Globus pallidus (tissue), 1 donor: ENCODE measurements around the gene DDHD1.
"Not testable (repeated sequence)": the region's sequence is repeated elsewhere in the genome, so short reads cannot be mapped to it uniquely, and the experiment has no call there.

Experiments used
- DNase-seq: peaks from one replicate; pipeline ENCODE4 v3.0.0-alpha.2; 2015; ENCODE audit warnings: low spot score

The DDHD1 gene

DNA sequence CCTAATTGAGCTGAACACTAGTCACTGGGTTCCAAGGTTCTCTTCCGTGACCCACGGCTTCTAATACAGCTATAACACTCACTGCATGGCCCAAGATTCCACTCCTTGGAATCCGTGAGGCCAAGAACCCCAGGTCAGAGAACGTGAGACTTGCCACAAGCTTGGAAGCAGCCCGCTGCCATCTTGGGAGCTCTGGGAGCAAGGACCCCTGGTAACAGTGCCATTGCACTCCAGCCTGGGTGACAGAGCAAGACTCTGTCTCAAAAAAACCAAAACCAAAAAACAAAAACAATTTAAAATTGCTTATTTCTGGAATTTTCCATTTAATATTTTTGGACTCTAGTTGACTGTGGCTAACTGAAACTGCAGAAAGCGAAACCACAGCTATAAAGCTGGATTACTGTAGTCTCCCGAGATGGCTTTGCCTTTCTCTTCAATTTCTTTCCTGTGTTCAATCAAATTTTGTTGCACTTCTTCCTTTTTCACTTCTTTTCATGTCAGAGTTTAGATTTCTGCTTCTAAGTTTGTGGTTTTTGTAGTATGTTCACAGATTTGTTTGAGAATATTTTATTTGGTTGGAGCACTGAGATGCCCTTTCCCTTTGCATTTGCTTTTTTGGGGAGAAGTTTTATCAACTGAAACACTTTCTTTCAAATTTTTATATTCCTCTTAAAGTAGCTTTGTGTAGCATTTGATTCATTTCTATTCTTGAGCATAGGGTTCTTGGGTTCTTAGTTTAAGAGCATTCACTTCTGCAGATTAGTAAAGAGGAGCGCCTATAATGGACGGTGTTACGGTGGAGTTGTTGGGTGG is 44.6 kb downstream of the DDHD1 start:
- no peak for DNase-seq

DNA sequence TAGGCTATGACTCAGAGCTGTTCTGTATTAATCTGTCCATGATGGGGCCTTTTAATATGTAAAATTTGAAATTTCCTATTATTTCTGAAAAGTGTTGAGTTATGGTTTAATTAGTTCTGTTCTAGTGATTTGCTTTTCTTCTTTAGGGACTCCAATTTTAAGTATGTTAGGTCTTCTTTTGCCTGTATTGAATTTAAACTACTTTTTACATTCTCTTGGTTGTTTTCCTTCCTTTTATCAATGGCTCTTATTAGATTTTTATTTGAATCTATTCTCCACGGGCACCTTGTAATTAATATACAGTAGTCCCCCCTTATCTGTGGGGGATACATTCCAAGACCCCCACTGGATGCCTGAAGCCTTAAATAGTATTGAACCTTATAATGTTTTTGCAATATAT is 46.4 kb downstream of the DDHD1 start:
- DNase-seq, result no peak

GRCh38 chr14:53103636-53104340 is 49.3 kb downstream of the DDHD1 start:
- no peak for DNase-seq

GRCh38 chr14:53093206-53093605 is 59.9 kb downstream of the DDHD1 start:
- no peak for DNase-seq

GRCh38 chr14:53090853-53091252 is 62.3 kb downstream of the DDHD1 start:
- no peak for DNase-seq

- not testable (repeated sequence) for DNase-seq
Measured at GRCh38 chr14:53084954-53085353, 68.2 kb downstream of the DDHD1 start.

DNA sequence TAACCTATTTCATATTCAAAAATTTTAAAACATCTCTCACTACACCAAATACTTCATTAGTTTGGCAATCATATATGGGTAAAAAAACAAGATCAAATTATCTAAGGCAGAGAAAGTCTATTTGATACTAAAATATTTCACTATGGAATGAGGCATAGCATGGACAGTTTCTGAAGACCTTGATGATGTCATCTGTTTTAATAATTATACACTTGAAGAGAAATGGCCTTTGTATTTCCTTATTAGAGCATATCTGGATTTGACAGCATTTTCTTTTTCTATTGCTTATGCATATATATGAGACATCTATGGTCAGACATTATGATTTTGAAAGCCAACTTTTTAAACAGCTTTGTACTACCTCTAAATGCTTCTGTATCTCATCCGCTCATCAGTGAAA is 88.6 kb downstream of the DDHD1 start:
- no peak for DNase-seq

DNA sequence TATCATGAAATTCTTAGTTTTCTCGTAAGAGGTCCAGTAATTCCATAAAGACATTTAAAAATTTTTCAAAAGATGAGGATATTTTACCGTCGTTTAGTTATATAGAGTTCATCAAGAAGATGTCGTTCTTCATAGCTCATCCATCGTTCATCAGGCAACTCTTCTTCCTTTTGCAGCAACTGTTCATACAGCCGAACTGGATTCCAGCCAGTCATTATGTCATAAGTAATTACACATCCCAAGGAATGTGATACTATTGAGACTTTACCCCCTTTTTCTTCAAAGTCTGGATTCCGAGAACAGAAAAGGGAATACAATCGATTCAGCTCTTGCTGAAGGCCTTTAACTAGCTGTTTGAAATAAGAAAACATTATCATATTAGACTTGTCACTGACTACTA is 90.3 kb downstream of the DDHD1 start:
- DNase-seq, result peak; percentile 23

DNA sequence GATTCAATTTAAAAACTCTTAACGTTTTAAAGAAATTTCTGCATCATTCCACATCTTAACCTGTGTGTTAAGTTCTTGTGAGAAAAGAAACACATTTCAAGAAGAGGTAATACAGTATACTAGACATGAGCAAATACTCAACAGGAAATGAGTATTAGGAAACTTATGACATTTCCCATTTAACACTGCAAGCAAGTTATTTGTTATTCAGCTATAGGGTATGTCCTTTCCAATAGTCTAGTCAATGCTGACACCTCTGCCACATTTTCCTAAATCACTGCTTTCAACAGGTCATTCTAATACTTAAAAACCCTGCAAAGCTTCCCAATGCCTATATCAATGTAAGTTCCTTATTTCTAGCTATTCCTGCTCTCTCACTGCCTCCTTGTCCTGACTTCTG is 93.1 kb downstream of the DDHD1 start:
- no peak for DNase-seq

- peak; percentile 78 for DNase-seq
Measured at GRCh38 chr14:53055003-53055402, 98.1 kb downstream of the DDHD1 start.

- no peak for DNase-seq
Measured at GRCh38 chr14:53054457-53054856, 98.7 kb downstream of the DDHD1 start.

DNA sequence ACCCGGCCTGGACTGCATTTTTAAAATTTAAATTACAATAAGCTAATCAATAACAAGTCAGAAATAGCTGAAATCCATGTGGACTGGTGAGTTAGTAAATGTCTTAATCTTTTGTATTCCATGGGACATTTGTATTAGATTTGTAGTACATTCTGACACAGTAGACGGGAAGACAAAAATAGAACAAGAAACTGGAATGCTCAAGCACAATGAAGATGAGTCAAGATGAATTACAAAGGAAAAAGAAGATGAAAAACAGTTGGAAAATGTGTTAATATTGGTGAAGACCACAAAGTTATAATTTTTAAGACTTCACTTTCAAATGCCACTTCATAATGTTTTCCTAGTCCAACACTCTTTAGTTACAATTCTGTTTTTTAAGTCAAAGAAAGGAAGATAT is 104.5 kb downstream of the DDHD1 start:
- no peak for DNase-seq

DNA sequence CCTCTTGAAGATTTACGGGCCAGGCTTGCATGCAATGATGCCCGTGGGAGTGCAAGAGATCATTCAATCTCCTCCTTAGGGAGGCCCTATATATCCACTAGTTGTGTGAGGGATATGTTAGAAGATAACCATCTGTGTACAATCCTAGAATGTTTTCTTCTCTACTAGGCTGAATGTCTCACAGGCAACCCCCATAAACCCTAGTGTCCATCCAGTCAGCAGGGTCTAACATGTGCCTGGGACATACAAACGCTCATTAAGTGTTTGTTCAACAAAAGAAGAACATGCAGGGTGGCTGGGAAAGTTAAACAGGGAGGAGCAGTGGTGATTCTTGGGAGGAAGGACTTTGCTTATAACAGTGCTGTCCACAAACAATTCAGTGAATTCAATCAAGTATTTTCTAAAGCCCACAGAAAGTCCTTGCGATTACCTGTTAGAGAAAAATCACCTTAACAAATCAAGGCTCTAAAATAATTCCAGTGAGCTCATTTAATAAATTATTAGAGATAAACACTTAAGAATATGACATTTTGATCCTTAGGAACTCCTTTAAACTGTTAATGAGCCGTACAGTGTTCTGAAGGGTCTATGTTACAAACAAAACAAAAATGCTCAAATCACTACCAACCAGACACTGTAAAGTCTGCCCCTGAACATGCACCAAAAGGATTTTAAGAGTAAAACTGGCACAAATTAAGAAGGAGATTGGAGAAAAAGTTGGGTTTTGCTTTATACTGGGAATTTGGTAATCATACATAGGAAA is 105.6 kb downstream of the DDHD1 start:
- DNase-seq, result no peak

GRCh38 chr14:53044486-53044885 is 108.6 kb downstream of the DDHD1 start:
- no peak for DNase-seq

GRCh38 chr14:53043027-53043581 is 110.0 kb downstream of the DDHD1 start:
- no peak for DNase-seq

- no peak for DNase-seq
Measured at GRCh38 chr14:53042480-53042879, 110.6 kb downstream of the DDHD1 start.

DNA sequence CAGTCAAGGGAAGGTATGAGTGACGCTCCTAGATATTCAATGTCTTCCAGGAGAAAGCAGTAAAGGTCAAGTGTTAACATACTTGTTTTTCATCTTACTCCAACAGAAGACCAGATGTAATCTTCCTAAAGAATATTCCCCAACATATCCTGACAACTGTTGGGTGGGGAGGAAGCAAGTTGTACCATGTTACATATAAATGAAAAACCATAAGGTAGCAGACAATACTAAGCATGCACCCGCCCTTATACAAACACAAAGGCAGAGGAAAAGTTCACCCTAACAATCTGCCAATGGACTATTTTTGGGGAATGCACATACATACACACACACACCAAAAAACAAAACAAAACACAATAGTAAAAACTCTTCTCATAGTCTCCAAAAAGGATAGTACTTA is 112.1 kb downstream of the DDHD1 start:
- no peak for DNase-seq

GRCh38 chr14:53038629-53039028 is 114.5 kb downstream of the DDHD1 start:
- no peak for DNase-seq

GRCh38 chr14:53037016-53037415 is 116.1 kb downstream of the DDHD1 start:
- DNase-seq, result no peak

GRCh38 chr14:53035336-53036210 is 117.5 kb downstream of the DDHD1 start:
- no peak for DNase-seq

DNA sequence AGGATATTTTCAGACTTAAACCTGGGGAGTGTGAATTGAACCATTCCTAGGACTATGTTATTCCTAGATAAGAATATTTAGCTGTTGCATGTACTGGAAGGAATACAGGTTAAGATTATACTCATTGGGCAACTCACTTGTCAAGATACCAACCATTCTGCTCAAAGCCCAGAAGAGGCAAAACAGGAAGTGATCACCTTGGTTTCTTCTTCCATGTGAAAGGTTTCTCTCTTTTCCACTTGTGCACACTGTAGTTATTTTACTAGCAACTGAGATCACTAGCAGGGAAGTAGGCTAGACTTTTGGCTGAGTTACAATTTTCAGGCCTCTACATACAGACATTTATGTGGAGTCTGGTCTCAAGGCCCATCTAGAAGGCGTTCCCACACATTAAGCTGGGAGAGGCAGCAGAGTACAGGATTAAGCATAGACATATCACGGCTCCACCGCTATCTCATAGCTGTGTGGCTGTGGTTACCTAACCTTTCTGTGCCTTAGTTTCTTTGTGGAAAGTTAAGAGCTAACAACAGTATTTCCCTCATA is 118.4 kb downstream of the DDHD1 start:
- DNase-seq, result no peak
